Fibroblast of peridontal ligament (primary cell): Measurements from ENCODE around the gene PSMD13.

Experiments
- DNase-seq: peaks from one replicate; pipeline ENCODE4 v3.0.0-alpha.2; 2010; ENCODE audit errors: extremely low read depth

The PSMD13 gene

GRCh38 chr11:299081-299891 lies 62.5 kb downstream of the PSMD13 start, which contains the start of gene IFITM5:
Gene IFITM5, minus strand, starts transcription at chr11:299526. Its CDS starts 36 bp downstream, at chr11:299490.
- no peak for DNase-seq

- DNase-seq: no peak
Observed at GRCh38 chr11:299951-300735, 63.4 kb downstream of the PSMD13 start.
